GM21717 (cell line): Measurements from ENCODE around the gene ZP3.
"Not testable (repeated sequence)": the region's sequence is repeated elsewhere in the genome, so short reads cannot be mapped to it uniquely, and the experiment has no call there.

Experiments
- ATAC-seq: cut with Tn5 transposase; IDR thresholded peaks from one replicate; pipeline ENCODE4 v1.9.1; 2021; ENCODE audit warnings: mild to moderate bottlenecking, moderate library complexity; ENCODE audit not compliant: unreplicated experiment

Gene ZP3

GRCh38 chr7:76439120-76439888 lies 14.6 kb downstream of the ZP3 start:
- not testable (repeated sequence) for ATAC-seq

- ATAC-seq: not testable (repeated sequence)
These were observed 15.7 kb downstream of the ZP3 start for GRCh38 chr7:76440404-76440803.

GRCh38 chr7:76441792-76442191 lies 17.0 kb downstream of the ZP3 start:
- not testable (repeated sequence) for ATAC-seq

DNA sequence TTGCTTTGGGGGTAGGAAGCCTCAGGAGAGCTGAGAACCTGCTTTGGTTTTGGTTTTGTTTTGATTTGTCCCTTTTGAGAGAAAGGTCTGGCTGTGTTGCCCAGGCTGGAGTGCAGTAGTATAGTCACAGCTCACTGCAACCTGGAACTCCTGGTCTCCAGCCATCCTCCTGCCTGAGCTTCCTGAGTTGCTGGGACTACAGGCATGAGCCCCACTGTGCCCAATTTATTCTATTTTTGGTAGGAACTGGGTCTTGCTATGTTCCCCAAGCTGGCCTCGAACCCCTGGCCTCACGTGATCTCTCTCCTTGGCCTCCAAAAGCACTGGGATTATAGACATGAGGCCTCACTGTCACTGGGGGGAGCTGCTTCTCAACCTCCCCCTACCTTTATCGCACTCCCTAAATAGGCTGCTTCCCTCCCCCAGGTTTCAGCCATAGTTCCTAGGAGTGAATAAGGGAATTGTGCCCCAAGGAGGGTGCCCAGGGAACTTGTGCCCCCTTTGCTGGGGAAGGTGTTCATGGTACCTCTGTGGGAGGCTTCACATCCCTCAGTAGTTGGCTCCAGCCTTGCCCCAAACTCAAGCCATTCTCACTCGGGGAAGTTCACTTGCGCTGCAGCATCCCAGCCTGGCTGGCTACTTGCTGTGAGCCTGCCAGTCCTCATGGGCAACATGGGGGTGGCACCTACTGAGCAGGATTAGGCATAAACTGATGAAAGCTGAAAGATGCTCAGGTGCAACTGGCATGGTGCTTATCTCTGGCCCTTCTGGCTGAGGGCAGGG lies 18.1 kb downstream of the ZP3 start:
- ATAC-seq: not testable (repeated sequence)

DNA sequence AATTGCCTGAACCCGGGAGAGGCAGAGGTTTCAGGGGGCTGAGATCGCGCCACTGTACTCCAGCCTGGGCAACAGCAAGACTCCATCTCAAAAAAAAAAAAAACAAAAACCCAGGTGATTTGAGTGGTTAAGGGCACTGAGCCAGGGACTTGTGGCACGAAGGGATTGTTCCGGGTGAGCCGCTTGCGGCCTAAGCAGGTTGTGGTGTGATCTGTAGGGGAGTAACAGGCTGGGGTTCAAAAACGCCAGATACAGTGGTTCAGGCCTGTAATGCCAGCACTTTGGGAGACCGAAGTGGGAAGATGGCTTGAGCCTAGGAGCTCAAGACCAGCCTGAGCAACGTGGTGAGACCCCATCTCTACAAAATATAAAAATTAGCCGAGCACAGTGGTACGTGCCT lies 19.1 kb downstream of the ZP3 start:
- not testable (repeated sequence) for ATAC-seq

DNA sequence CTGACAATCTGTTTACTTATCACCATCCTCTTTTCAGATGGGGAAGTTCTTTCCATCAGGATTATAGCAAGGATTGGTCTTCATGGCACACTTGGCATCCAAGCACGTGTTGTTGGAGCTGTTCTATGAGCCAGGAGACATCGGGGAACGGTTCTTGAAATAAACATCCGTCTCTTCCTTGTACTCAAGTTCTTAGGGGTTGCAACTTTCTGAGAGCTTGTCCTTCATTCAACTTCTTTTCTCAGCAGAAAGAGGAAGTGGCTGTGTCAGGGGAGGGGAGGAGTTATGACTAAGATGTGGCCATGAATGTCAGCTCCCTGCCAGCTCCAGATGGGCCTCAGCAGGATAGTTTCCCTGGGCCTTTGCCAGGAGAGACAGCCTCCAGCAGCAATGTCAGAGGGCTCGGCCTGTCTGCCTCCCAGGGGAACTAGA lies 20.8 kb downstream of the ZP3 start:
- peak; percentile 82 for ATAC-seq

GRCh38 chr7:76457017-76457416 lies 32.3 kb downstream of the ZP3 start:
- ATAC-seq: not testable (repeated sequence)

- not testable (repeated sequence) for ATAC-seq
These were observed 33.8 kb downstream of the ZP3 start for GRCh38 chr7:76458504-76458903.

- ATAC-seq: not testable (repeated sequence)
These were observed 36.0 kb downstream of the ZP3 start for GRCh38 chr7:76460767-76461166.

DNA sequence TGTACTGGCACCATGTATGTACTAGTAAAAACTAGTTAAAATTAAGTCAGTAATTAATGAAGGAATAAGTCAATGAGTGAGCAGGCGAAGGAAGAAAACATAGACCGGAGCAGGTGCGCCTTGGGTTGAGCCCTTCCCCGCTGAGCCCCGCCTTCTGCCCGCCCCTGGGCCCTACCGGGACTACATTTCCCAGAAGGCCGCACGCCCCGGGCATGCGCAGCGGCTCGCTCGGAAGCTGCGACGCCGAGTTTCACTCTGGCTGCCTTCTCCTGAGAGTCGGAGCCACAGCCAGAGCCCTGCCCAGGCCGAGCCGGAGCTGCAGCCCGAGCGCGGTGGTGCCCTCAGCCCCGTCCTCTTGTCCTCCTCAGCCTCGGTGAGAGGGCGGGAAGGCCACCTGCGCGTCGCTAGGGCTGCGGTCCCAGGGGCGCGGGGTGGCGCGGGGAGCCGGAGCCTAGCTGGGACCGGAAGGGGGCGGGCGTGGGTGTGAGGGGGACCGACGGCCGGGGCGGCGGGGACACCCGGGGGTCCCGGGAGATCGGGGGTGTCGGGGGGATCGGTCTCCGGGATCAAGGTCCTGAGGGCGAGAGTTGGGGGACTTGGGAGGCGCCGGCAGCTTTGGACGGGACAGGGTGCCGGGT lies 36.8 kb downstream of the ZP3 start, which contains the start of gene DTX2:
Gene DTX2 (plus strand): TSS at position 246 of the 638 bp plus-strand sequence. CDS start 18,801 bp downstream, outside the sequence.
- ATAC-seq: peak; percentile 92

GRCh38 chr7:76462271-76462882 lies 37.6 kb downstream of the ZP3 start:
- peak; percentile 27 for ATAC-seq

DNA sequence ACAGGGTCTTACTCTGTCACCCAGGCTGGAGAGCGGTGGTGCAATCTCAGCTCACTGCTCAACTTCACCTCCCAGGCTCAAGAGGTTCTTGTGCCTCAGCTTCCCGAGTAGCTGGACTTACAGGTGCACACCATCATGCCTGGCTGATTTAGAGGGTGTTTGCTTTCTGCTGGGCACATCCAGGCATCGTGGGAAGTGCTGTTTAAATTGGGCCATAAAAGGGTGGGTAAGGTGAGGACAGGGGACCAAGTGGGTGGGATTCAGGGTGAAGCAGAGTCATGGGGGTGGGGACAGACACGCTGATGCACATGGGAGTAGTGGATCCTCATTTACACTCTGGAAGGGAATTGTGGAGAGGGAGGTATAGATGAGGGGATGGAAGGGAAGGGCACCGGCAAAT lies 40.2 kb downstream of the ZP3 start:
- not testable (repeated sequence) for ATAC-seq

DNA sequence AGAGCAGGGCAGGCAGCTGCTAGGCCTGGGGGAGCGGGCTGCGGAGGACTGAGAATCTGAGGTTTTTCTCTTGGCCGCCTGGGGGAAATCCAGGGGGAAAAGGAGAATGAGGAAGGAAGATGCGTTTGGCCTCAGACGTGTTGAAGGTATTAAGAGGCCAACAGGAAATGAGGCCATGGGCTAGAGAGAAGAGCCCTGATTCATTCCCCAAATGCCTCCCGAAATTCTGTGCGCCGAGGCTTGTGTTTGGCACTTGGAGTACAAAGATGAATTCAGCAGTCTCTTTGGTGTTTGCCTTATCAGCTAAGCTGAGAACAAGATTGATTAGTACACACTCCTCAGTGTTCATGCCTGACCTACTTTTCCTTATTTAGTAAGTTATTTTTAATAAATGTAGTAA lies 41.2 kb downstream of the ZP3 start:
- ATAC-seq: not testable (repeated sequence)

GRCh38 chr7:76467743-76468404 lies 43.1 kb downstream of the ZP3 start:
- ATAC-seq: not testable (repeated sequence)

DNA sequence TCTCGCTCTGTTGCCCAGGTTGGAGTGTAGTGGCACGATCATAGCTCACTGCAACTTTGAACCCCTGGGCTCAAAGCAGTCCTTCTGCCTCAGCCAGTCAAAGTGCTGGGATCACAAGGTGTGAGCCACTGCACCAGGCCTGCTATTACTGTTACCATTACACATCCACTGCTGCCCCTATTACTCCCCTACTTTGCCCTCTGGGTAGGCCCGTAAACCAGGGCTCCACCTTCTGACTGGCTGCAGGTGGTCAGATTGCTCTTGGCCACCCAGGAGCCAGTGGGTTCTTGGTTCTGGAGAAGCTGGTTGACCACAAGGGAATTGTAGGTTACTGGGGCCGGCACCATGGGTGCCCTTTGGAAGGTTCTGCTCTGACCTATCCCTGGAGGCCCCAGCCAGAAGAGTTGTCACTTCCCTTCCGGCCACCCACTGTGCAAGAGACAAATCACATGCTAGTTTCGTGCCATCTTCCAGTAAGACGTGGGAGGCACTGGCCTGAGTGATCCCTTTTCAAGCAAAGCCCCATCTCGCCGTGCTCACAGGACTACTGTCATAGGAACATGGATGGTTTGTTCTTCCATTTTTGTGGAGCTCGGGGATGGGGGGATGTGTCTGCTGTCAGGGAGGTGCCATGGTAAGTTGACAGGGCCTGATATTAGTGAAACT lies 46.9 kb downstream of the ZP3 start:
- ATAC-seq: not testable (repeated sequence)

DNA sequence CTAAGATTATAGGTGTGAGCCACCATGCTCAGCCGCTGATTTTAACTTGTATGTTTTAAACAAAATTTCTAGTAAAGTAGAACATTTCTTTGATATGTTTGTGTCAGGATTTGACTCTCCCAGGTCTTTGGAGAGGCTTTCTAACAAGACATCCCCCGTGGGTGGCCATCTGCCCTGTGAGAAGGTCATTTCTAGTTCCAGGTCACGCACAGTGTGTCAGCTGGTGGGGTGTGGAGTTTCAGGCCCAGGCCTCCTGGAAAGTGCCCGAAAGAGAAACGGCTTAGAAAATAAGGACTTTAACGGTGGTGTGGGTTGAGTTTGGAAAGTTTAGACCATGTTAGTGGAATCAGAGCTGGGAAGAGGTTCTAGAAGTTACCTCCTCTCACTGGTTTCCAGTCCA lies 48.3 kb downstream of the ZP3 start:
- not testable (repeated sequence) for ATAC-seq

- ATAC-seq: not testable (repeated sequence)
These were observed 51.5 kb downstream of the ZP3 start for GRCh38 chr7:76476280-76476679.

DNA sequence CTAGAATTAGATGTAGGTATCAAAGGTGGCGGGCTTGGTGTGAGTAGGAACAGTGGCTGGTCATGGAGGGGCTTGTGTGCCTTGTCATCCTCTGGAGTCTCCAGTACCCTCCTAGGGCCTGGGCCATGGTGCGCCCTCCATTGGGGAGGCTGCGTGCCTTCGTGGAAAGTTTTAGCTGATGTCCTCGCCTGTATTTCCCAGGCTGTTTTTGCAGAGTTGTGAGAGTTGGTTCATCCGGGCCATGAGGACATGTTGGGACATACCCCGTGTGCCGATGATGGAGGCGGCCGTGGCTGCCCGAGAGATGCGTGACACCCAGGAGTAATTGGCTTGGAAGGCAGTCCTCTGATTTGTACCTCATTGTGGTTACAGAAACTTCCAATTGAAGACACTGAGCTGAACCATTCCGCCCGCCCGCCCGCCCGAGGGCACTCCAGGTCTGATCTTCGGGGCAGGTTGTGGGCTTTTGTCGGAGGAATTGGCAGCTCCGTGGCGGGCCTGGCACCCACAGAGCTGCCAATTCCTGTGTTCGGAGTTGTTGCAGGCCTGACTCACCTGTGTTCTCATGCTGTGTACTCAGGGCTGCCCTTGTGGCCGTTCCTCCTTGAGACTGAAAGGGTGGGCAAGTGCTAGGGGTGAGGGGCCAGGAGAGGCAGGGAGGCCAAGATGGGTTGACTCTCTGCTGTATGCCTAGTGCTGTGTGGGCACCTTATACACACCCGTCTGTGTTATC lies 52.2 kb downstream of the ZP3 start:
- ATAC-seq: not testable (repeated sequence)

DNA sequence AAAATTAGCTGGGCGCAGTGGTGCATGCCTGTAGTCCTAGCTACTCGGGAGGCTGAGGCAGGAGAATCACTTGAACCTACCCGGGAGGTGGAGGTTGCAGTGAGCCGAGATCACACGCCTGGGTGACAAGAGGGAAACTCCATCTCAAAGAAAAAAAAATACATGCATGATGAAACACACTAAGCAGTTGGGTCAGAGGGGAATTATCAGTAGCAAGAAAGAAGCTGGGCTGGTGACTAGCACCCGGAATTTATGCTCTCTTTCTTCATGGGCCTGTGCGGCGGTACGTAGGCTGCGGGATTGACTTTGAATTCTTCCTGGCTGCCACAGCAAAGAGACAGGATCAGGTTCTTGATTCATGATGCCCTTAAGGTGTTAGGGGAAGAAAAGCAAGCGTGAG lies 54.9 kb downstream of the ZP3 start:
- ATAC-seq: not testable (repeated sequence)
